Hematopoietic multipotent progenitor cell treated with erythropoietin and hydrocortisone succinate and interleukin-3 and kit ligand, for 4 days (in vitro differentiated cells): Measurements from ENCODE around the gene BAIAP2.
"Not testable (repeated sequence)": the region's sequence is repeated elsewhere in the genome, so short reads cannot be mapped to it uniquely, and the experiment has no call there.

Source experiments
- DNase-seq: peaks from one replicate; pipeline ENCODE4 v3.0.0-alpha.2; 2015

Gene BAIAP2

GRCh38 chr17:81000631-81001357 lies 34.2 kb upstream of the BAIAP2 start:
- no peak for DNase-seq

- no peak for DNase-seq
Observed at GRCh38 chr17:81002013-81002384, 33.0 kb upstream of the BAIAP2 start.

GRCh38 chr17:81002409-81003361 lies 32.3 kb upstream of the BAIAP2 start:
- DNase-seq: peak; percentile 83

- DNase-seq: peak; percentile 44
Observed at GRCh38 chr17:81003711-81004475, 31.1 kb upstream of the BAIAP2 start.

GRCh38 chr17:81006891-81007290 lies 28.1 kb upstream of the BAIAP2 start:
- no peak for DNase-seq

- no peak for DNase-seq
Observed at GRCh38 chr17:81008140-81008539, 26.8 kb upstream of the BAIAP2 start.

- DNase-seq: no peak
Observed at GRCh38 chr17:81009136-81009535, 25.8 kb upstream of the BAIAP2 start.

- DNase-seq: no peak
Observed at GRCh38 chr17:81010935-81011334, 24.0 kb upstream of the BAIAP2 start.

GRCh38 chr17:81011951-81012350 lies 23.0 kb upstream of the BAIAP2 start:
- DNase-seq: no peak

GRCh38 chr17:81012574-81013447 lies 22.1 kb upstream of the BAIAP2 start:
- DNase-seq: no peak

- no peak for DNase-seq
Observed at GRCh38 chr17:81013642-81014041, 21.3 kb upstream of the BAIAP2 start.

- DNase-seq: no peak
Observed at GRCh38 chr17:81015136-81015535, 19.8 kb upstream of the BAIAP2 start.

- no peak for DNase-seq
Observed at GRCh38 chr17:81016575-81016974, 18.4 kb upstream of the BAIAP2 start.

GRCh38 chr17:81017330-81017729 lies 17.6 kb upstream of the BAIAP2 start:
- not testable (repeated sequence) for DNase-seq

GRCh38 chr17:81018044-81018802 lies 16.7 kb upstream of the BAIAP2 start:
- DNase-seq: peak; percentile 88

- no peak for DNase-seq
Observed at GRCh38 chr17:81019563-81020442, 15.1 kb upstream of the BAIAP2 start.

GRCh38 chr17:81020443-81020766 lies 14.5 kb upstream of the BAIAP2 start:
- no peak for DNase-seq

GRCh38 chr17:81020767-81021497 lies 14.0 kb upstream of the BAIAP2 start:
- peak; percentile 50 for DNase-seq

GRCh38 chr17:81021531-81022343 lies 13.2 kb upstream of the BAIAP2 start:
- no peak for DNase-seq
